MG63 (cell line): ENCODE measurements around the gene BARX1. TPM values are rescaled to one million over a fixed set of nuclear protein-coding genes. Genes with fewer than 3 reads are reported as not detected.

Experiments
- DNase-seq: peaks from one replicate; pipeline ENCODE4 v3.0.0-alpha.2; 2020
- H3K27me3 ChIP-seq: fragments of 250-450 bp; sonication (Bioruptor Pico); 2 replicates; pipeline ENCODE4 v1.5.1; 2020; ENCODE audit warnings: mild to moderate bottlenecking, moderate library complexity
- H3K36me3 ChIP-seq: fragments of 250-450 bp; sonication (Bioruptor Pico); 2 replicates; pipeline ENCODE4 v1.5.1; 2020; ENCODE audit warnings: mild to moderate bottlenecking, moderate library complexity
- H3K4me3 ChIP-seq: fragments of 250-450 bp; sonication (Bioruptor Pico); 2 replicates; pipeline ENCODE4 v1.5.1; 2020; ENCODE audit warnings: mild to moderate bottlenecking, moderate library complexity
- H3K9me3 ChIP-seq: fragments of 250-450 bp; sonication (Bioruptor Pico); 2 replicates; pipeline ENCODE4 v1.5.1; 2020; ENCODE audit warnings: mild to moderate bottlenecking, moderate library complexity
- total RNA-seq: library from RNA; depleted of rRNA; stranded (reverse); fragments of >200 nt; shearing (Covaris generic); gene quantifications from 2 replicates; pipeline ENCODE4 v1.2.3, GENCODE V29; 2014; ENCODE audit warnings: low replicate concordance; rRNA removed

Gene BARX1
- total RNA-seq: 170 and 176 TPM in 2 replicates

GRCh38 chr9:93955111-93955980 lies at the start of gene BARX1:
Gene BARX1 (minus strand): TSS chr9:93955355. CDS start chr9:93955146, 209 bp downstream.
- Histone ChIP-seq H3K27me3 (no peaks in the 10 kb centered on the region), H3K36me3 (peaks cover 25% of the 10 kb centered on the region), H3K9me3 (no peaks in the 10 kb centered on the region), H3K4me3 (peak within 1 kb of the TSS; percentile 89)
- DNase-seq: peak; percentile 87

- Histone ChIP-seq H3K4me3 (no peak overlapping the region), H3K27me3 (no peaks in the 10 kb centered on the region), H3K36me3 (no peaks in the 10 kb centered on the region), H3K9me3 (no peaks in the 10 kb centered on the region)
- DNase-seq: no peak
Measured at GRCh38 chr9:94002316-94003140, 47.4 kb upstream of the BARX1 start.

- Histone ChIP-seq H3K36me3 (no peaks in the 10 kb centered on the region), H3K27me3 (no peaks in the 10 kb centered on the region), H3K4me3 (no peak overlapping the region), H3K9me3 (no peaks in the 10 kb centered on the region)
- DNase-seq: no peak
Measured at GRCh38 chr9:93996863-93997262, 41.7 kb upstream of the BARX1 start.

- H3K9me3 ChIP-seq: no peaks in the 10 kb centered on the region
- no peaks in the 10 kb centered on the region for H3K36me3 ChIP-seq
- H3K4me3 ChIP-seq: no peak overlapping the region
- no peaks in the 10 kb centered on the region for H3K27me3 ChIP-seq
- no peak for DNase-seq
Measured at GRCh38 chr9:93996367-93996766, 41.2 kb upstream of the BARX1 start.

- Histone ChIP-seq H3K36me3 (no peaks in the 10 kb centered on the region), H3K9me3 (peaks cover 7% of the 10 kb centered on the region; the same call in 1 of the 2 replicates), H3K27me3 (no peaks in the 10 kb centered on the region), H3K4me3 (no peak overlapping the region)
- DNase-seq: no peak
Measured at GRCh38 chr9:93994545-93994944, 39.4 kb upstream of the BARX1 start.

GRCh38 chr9:93994132-93994531 lies 39.0 kb upstream of the BARX1 start:
- Histone ChIP-seq H3K9me3 (peaks cover 7% of the 10 kb centered on the region; the same call in 1 of the 2 replicates), H3K36me3 (no peaks in the 10 kb centered on the region)

GRCh38 chr9:93992830-93993229 lies 37.7 kb upstream of the BARX1 start:
- no peak for DNase-seq

More at GRCh38 chr9:93994132-93994531, 39.0 kb upstream of the BARX1 start:
- H3K4me3 ChIP-seq: no peak overlapping the region
- DNase-seq: no peak
- H3K27me3 ChIP-seq: no peaks in the 10 kb centered on the region

GRCh38 chr9:93990448-93990847 lies 35.3 kb upstream of the BARX1 start:
- H3K27me3 ChIP-seq: no peaks in the 10 kb centered on the region
- no peaks in the 10 kb centered on the region for H3K36me3 ChIP-seq
- no peak for DNase-seq
- H3K4me3 ChIP-seq: no peak overlapping the region
- peaks cover 12% of the 10 kb centered on the region; the same call in 1 of the 2 replicates for H3K9me3 ChIP-seq

More at GRCh38 chr9:93992830-93993229, 37.7 kb upstream of the BARX1 start:
- Histone ChIP-seq H3K36me3 (no peaks in the 10 kb centered on the region), H3K4me3 (no peak overlapping the region), H3K27me3 (no peaks in the 10 kb centered on the region), H3K9me3 (peaks cover 9% of the 10 kb centered on the region; the same call in 1 of the 2 replicates)

- H3K4me3 ChIP-seq: no peak overlapping the region
- DNase-seq: no peak
- H3K9me3 ChIP-seq: peaks cover 12% of the 10 kb centered on the region; the same call in 1 of the 2 replicates
- no peaks in the 10 kb centered on the region for H3K27me3 ChIP-seq
- H3K36me3 ChIP-seq: no peaks in the 10 kb centered on the region
Measured at GRCh38 chr9:93988056-93988455, 32.9 kb upstream of the BARX1 start.

- no peak for DNase-seq
- no peaks in the 10 kb centered on the region for H3K27me3 ChIP-seq
- peaks cover 5% of the 10 kb centered on the region; the same call in 1 of the 2 replicates for H3K9me3 ChIP-seq
- no peaks in the 10 kb centered on the region for H3K36me3 ChIP-seq
- H3K4me3 ChIP-seq: no peak overlapping the region
Measured at GRCh38 chr9:93984860-93985259, 29.7 kb upstream of the BARX1 start.

- Histone ChIP-seq H3K27me3 (no peaks in the 10 kb centered on the region), H3K4me3 (no peak overlapping the region), H3K9me3 (peaks cover 5% of the 10 kb centered on the region; the same call in 1 of the 2 replicates), H3K36me3 (no peaks in the 10 kb centered on the region)
- no peak for DNase-seq
Measured at GRCh38 chr9:93983875-93984274, 28.7 kb upstream of the BARX1 start.

- H3K36me3 ChIP-seq: no peaks in the 10 kb centered on the region
- DNase-seq: no peak
- no peak overlapping the region for H3K4me3 ChIP-seq
- H3K27me3 ChIP-seq: no peaks in the 10 kb centered on the region
- no peaks in the 10 kb centered on the region for H3K9me3 ChIP-seq
Measured at GRCh38 chr9:93979721-93980120, 24.6 kb upstream of the BARX1 start.

GRCh38 chr9:93978551-93978950 lies 23.4 kb upstream of the BARX1 start:
- Histone ChIP-seq H3K9me3 (0 out of 2 replicates have a peak, but pooled peaks cover 1% of the 10 kb centered on the region), H3K27me3 (no peaks in the 10 kb centered on the region), H3K36me3 (no peaks in the 10 kb centered on the region), H3K4me3 (no peak overlapping the region)
- peak; percentile 28 for DNase-seq

GRCh38 chr9:93976973-93977372 lies 21.8 kb upstream of the BARX1 start:
- H3K4me3 ChIP-seq: no peak overlapping the region
- no peaks in the 10 kb centered on the region for H3K27me3 ChIP-seq
- DNase-seq: no peak
- H3K9me3 ChIP-seq: 0 out of 2 replicates have a peak, but pooled peaks cover 6% of the 10 kb centered on the region
- H3K36me3 ChIP-seq: no peaks in the 10 kb centered on the region

GRCh38 chr9:93976081-93976480 lies 20.9 kb upstream of the BARX1 start:
- H3K27me3 ChIP-seq: no peaks in the 10 kb centered on the region
- H3K9me3 ChIP-seq: 0 out of 2 replicates have a peak, but pooled peaks cover 6% of the 10 kb centered on the region
- no peak overlapping the region for H3K4me3 ChIP-seq
- no peaks in the 10 kb centered on the region for H3K36me3 ChIP-seq
- DNase-seq: no peak

GRCh38 chr9:93975262-93975661 lies 20.1 kb upstream of the BARX1 start:
- no peaks in the 10 kb centered on the region for H3K27me3 ChIP-seq
- no peaks in the 10 kb centered on the region for H3K36me3 ChIP-seq
- no peak overlapping the region for H3K4me3 ChIP-seq
- H3K9me3 ChIP-seq: 0 out of 2 replicates have a peak, but pooled peaks cover 6% of the 10 kb centered on the region
- DNase-seq: no peak

- no peaks in the 10 kb centered on the region for H3K27me3 ChIP-seq
- DNase-seq: peak; percentile 59
- H3K4me3 ChIP-seq: no peak overlapping the region
- H3K36me3 ChIP-seq: no peaks in the 10 kb centered on the region
- H3K9me3 ChIP-seq: 0 out of 2 replicates have a peak, but pooled peaks cover 6% of the 10 kb centered on the region
Measured at GRCh38 chr9:93974151-93974550, 19.0 kb upstream of the BARX1 start.
